Effector CD4-positive, alpha-beta T cell (primary cell): Measurements from ENCODE around the gene SH3PXD2B.
"Not testable (repeated sequence)": the region's sequence is repeated elsewhere in the genome, so short reads cannot be mapped to it uniquely, and the experiment has no call there.

ENCODE experiments used
- DNase-seq: peaks from one replicate; pipeline ENCODE4 v3.0.0-alpha.2; 2020

Gene SH3PXD2B

GRCh38 chr5:172334641-172335040, 119.7 kb downstream of the SH3PXD2B start:
- DNase-seq: no peak

GRCh38 chr5:172334196-172334595, 120.1 kb downstream of the SH3PXD2B start:
- DNase-seq: no peak

- not testable (repeated sequence) for DNase-seq
Observed at GRCh38 chr5:172326901-172327300, 127.4 kb downstream of the SH3PXD2B start.

GRCh38 chr5:172325452-172325851, 128.9 kb downstream of the SH3PXD2B start:
- DNase-seq: no peak

GRCh38 chr5:172322028-172322965, 132.0 kb downstream of the SH3PXD2B start:
- DNase-seq: no peak

- DNase-seq: no peak
Observed at GRCh38 chr5:172321593-172321992, 132.7 kb downstream of the SH3PXD2B start.

- DNase-seq: no peak
Observed at GRCh38 chr5:172319708-172320441, 134.4 kb downstream of the SH3PXD2B start.

GRCh38 chr5:172315587-172316493, 138.5 kb downstream of the SH3PXD2B start:
- DNase-seq: no peak

- no peak for DNase-seq
Observed at GRCh38 chr5:172313915-172314314, 140.4 kb downstream of the SH3PXD2B start.

GRCh38 chr5:172312286-172312685, 142.0 kb downstream of the SH3PXD2B start:
- no peak for DNase-seq

- DNase-seq: no peak
Observed at GRCh38 chr5:172311605-172312004, 142.7 kb downstream of the SH3PXD2B start.

GRCh38 chr5:172311026-172311425, 143.3 kb downstream of the SH3PXD2B start:
- DNase-seq: no peak

- no peak for DNase-seq
Observed at GRCh38 chr5:172305380-172305779, 148.9 kb downstream of the SH3PXD2B start.

GRCh38 chr5:172303572-172304335, 150.6 kb downstream of the SH3PXD2B start:
- no peak for DNase-seq

- DNase-seq: no peak
Observed at GRCh38 chr5:172303162-172303561, 151.2 kb downstream of the SH3PXD2B start.

GRCh38 chr5:172302047-172302710, 152.1 kb downstream of the SH3PXD2B start:
- no peak for DNase-seq

GRCh38 chr5:172299916-172300439, 154.3 kb downstream of the SH3PXD2B start:
- no peak for DNase-seq

- no peak for DNase-seq
Observed at GRCh38 chr5:172294831-172295230, 159.5 kb downstream of the SH3PXD2B start.

GRCh38 chr5:172293745-172294342, 160.5 kb downstream of the SH3PXD2B start:
- DNase-seq: no peak

GRCh38 chr5:172293054-172293744, 161.1 kb downstream of the SH3PXD2B start:
- DNase-seq: peak; percentile 48
